Transverse colon (tissue), 3 donors: Measurements from ENCODE around the gene RANBP9.

Experiments used
- EP300 ChIP-seq: sonication (generic); formaldehyde crosslinking; IDR thresholded peaks from one replicate; pipeline ENCODE4 v1.6.1; 2017; ENCODE audit warnings: antibody characterized with exemption, low read depth
- POLR2A ChIP-seq: fragments of 450-650 bp; IDR thresholded peaks from one replicate; pipeline ENCODE4 v1.6.1; 2016; ENCODE audit warnings: antibody characterized with exemption, mild to moderate bottlenecking, moderate library complexity
- TF ChIP-seq, protein P1 (sequence below), 5 experiments: fragments of 200-600 bp in 3 of 5; fragments of 450-650 bp in 2 of 5; sonication (generic) in 3 of 5; IDR thresholded peaks; 1 replicate in 2 of 5; 2 replicates in 3 of 5; pipeline ENCODE4 v1.5.1; 2016 to 2017; ENCODE audit warnings: antibody characterized with exemption in 5 of 5, inconsistent platforms in 3 of 5, mild to moderate bottlenecking in 2 of 5, moderate library complexity in 1 of 5

DNA sequence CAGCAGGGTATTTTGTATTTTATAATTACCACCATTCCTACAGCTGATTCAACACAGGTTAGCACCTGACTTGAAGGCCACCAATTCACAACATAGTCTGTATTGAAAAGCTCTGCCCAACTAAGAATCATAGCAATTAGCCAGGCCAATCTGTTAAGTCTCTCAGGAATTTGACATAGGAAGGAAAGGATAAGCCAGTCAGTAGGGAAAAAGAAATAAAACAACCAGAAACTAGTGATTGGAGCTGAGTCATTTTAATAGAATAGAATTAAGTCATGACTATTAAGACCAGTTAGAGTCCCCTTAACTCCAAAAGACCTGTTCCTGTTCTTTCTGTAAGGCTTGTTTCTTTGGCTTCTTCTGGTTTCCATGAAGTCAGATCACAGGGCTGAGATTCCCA lies 8.1 kb downstream of the RANBP9 start:
- TF ChIP-seq, protein P1, sequence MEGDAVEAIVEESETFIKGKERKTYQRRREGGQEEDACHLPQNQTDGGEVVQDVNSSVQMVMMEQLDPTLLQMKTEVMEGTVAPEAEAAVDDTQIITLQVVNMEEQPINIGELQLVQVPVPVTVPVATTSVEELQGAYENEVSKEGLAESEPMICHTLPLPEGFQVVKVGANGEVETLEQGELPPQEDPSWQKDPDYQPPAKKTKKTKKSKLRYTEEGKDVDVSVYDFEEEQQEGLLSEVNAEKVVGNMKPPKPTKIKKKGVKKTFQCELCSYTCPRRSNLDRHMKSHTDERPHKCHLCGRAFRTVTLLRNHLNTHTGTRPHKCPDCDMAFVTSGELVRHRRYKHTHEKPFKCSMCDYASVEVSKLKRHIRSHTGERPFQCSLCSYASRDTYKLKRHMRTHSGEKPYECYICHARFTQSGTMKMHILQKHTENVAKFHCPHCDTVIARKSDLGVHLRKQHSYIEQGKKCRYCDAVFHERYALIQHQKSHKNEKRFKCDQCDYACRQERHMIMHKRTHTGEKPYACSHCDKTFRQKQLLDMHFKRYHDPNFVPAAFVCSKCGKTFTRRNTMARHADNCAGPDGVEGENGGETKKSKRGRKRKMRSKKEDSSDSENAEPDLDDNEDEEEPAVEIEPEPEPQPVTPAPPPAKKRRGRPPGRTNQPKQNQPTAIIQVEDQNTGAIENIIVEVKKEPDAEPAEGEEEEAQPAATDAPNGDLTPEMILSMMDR (IDR thresholded peaks at IDR 0.05), result no peak
- TF ChIP-seq EP300 (no peak), POLR2A (no peak)
